ENCODE data around the gene SLC15A2. TPM values are rescaled to one million over a fixed set of nuclear protein-coding genes. Genes with fewer than 3 reads are reported as not detected.

SLC15A2 gene
- 0.59 and 2.3 TPM in 2 replicates for total RNA-seq

GRCh38 chr3:121894301-121894990, at the start of gene SLC15A2:
SLC15A2 (plus strand) TSS chr3:121894401; CDS start chr3:121894477, 76 bp downstream.

Other genes with a start within 250 kb of the SLC15A2 start
- 3.3 and 6.5 TPM in 2 replicates for gene HCLS1, start 233.5 kb upstream of the SLC15A2 start, total RNA-seq
- gene GOLGB1, start 144.7 kb upstream of the SLC15A2 start, total RNA-seq: 65.3 and 93.2 TPM in 2 replicates
- 13.4 and 28.0 TPM in 2 replicates for gene IQCB1, start 59.3 kb upstream of the SLC15A2 start, total RNA-seq
- gene EAF2, start 59.2 kb upstream of the SLC15A2 start, total RNA-seq: 3.4 and 5.0 TPM in 2 replicates
- gene ILDR1, start 127.8 kb downstream of the SLC15A2 start, total RNA-seq: not detected in 2 replicates
- gene CD86, start 161.0 kb downstream of the SLC15A2 start, total RNA-seq: not detected in 2 replicates

Measured in smooth muscle cell of the umbilical artery (primary cell).